HFF-Myc (cell line): ENCODE data around the gene SKAP2.

ENCODE experiments used
- DNase-seq: peaks from one replicate; pipeline ENCODE4 v3.0.0-alpha.2; 2011; ENCODE audit warnings: low read depth; ENCODE audit errors: extremely low read depth
- H3K4me3 ChIP-seq: replicated peaks from 2 replicates; pipeline ENCODE4 v1.5.1; 2011; ENCODE audit warnings: low read depth, mild to moderate bottlenecking, control low read depth, low read length
- CTCF ChIP-seq: IDR thresholded peaks from 2 replicates; pipeline ENCODE4 v1.5.1; 2012; ENCODE audit warnings: mild to moderate bottlenecking, low read depth, low read length, control low read depth; ENCODE audit errors: missing control alignments

SKAP2 gene

DNA sequence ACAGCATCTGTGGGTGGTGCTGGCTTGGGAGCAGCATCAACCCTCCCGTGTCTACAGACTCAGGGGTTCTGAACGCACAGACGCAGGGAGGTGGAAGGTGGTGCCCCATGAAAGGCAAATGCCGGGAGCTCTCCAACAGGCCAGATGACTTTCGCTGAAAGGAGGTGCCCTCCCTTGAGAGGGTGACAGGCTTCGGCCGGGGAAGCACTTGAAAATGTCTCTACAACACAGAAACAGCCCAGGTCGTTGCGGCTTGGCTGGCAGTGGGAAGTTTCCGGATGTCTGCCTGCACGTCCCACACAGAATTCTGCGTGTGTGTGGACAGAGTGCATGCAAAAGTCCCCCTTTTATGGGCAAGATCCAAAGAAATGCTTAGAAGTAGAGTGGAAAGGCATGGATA, 239.6 kb downstream of the SKAP2 start:
- no peak for DNase-seq
- no peak for TF ChIP-seq CTCF
- H3K4me3 ChIP-seq = no peak overlapping the region

GRCh38 chr7:26624431-26624830, 240.0 kb downstream of the SKAP2 start:
- no peak overlapping the region for H3K4me3 ChIP-seq
- no peak for DNase-seq
- TF ChIP-seq CTCF = no peak

DNA sequence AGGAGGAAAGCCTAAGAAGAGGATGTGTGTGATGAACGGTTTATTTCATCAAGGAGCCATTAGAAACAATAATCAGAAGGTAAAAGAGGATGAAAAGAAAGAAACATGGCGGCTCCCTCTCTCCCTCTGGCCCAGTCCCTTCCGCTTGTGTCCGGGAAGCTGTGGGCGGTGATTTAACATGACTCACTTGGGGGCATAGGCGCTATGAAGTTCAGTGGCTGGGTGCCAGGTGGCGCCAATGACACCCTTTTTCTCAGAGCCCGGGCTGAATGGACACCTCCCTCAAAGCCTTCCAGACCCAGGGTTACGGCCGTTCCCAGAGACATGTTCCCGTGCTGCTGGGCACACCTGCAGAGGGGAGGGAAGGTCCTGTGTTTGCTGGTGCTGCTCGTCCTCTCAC, 244.0 kb downstream of the SKAP2 start:
- no peak for TF ChIP-seq CTCF
- DNase-seq = peak; percentile 1
- no peak overlapping the region for H3K4me3 ChIP-seq

- DNase-seq = no peak
- H3K4me3 ChIP-seq = no peak overlapping the region
- TF ChIP-seq CTCF = no peak
Measured at GRCh38 chr7:26619348-26619984, 244.9 kb downstream of the SKAP2 start.

DNA sequence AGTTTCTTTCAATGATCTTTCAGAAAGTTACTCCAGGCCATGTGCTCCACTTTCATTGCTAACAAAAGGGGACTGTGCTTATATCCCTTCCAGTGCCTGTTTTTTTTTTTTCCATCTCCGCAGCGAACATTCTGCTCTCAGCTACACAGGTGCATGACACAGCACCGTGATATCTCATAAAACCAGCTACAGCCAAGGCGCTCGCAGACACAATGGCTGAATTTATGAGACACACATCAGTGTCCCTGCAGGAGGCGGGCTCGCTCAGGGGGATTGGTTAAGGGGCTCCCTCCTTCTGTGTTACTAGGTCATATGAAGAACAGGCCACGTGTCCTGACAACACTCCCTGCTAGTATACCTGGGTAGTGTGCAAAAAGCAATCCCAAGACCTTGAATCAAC, 245.5 kb downstream of the SKAP2 start:
- no peak overlapping the region for H3K4me3 ChIP-seq
- no peak for DNase-seq
- no peak for TF ChIP-seq CTCF

- DNase-seq = no peak
- no peak overlapping the region for H3K4me3 ChIP-seq
- no peak for TF ChIP-seq CTCF
Measured at GRCh38 chr7:26618449-26618848, 245.9 kb downstream of the SKAP2 start.
